Activated CD8-positive, alpha-beta memory T cell treated with anti-CD3 and anti-CD28 coated beads, Interleukin-2, amount 10 ng/mL, durations not matched to agents 7 days and 5 days (primary cell): ENCODE results near the gene C1orf210. TPM values are rescaled to one million over a fixed set of nuclear protein-coding genes. Genes with fewer than 3 reads are reported as not detected.

Experiments used
- ATAC-seq: fragments of 150-1000 bp; cut with Tn5 transposase; one replicate; pipeline ENCODE4 v1.10.0; 2021; ENCODE audit warnings: moderate library complexity
- CTCF ChIA-PET: fragments of 350-600 bp; sonication (Branson Sonifier 250); formaldehyde crosslinking; loops from one replicate; lab custom pipeline; 2021; ENCODE audit warnings: antibody characterized with exemption; lab: Charles Lee
- DNase-seq: peaks from one replicate; pipeline ENCODE4 v3.0.0-alpha.2; 2020
- H3K27ac Mint-ChIP-seq: one replicate; pipeline ENCODE4 v1.8.0; 2021; ENCODE audit warnings: mild to moderate bottlenecking, mixed read lengths
- H3K27me3 Mint-ChIP-seq: one replicate; pipeline ENCODE4 v1.8.0; 2021; ENCODE audit warnings: mixed read lengths
- H3K36me3 Mint-ChIP-seq: one replicate; pipeline ENCODE4 v1.8.0; 2021; ENCODE audit warnings: mild to moderate bottlenecking, mixed read lengths
- H3K4me1 Mint-ChIP-seq: one replicate; pipeline ENCODE4 v1.8.0; 2021; ENCODE audit warnings: mixed read lengths
- H3K4me3 Mint-ChIP-seq: one replicate; pipeline ENCODE4 v1.8.0; 2021; ENCODE audit warnings: mild to moderate bottlenecking, moderate library complexity, mixed read lengths
- H3K9me3 Mint-ChIP-seq: one replicate; pipeline ENCODE4 v1.8.0; 2022; ENCODE audit warnings: low read depth, mixed read lengths
- total RNA-seq, 2 experiments: library from RNA; stranded (reverse); gene quantifications; one replicate each; pipeline ENCODE4 v1.2.3, GENCODE V29; 2021

Gene C1orf210
- total RNA-seq, 2 experiments from 2014 or later, result not detected

DNA sequence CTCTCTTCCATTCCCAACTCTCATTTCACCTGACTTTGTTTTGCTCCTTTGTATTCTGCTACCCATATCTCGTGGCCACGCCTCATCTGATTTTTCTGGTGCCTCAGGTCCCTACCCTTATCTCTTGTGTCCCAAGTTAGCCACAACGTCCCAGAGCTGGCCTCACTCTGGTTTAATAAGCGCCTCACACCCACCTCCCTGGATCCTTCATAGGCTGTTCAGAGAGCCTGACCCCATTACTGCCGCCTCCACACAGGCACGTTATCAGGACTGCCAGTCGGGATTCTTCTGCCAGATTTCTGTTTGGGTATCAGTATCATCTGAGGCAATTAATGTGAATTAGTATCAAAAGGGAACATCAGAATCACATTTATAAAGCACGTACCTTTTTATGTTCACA is 50.3 kb downstream of the C1orf210 start:
- DNase-seq, result no peak
- Mint-ChIP-seq H3K27me3 (no peaks in the 10 kb centered on the region), H3K4me3 (no peak overlapping the region), H3K4me1 (peaks cover 4% of the 10 kb centered on the region), H3K36me3 (no peaks in the 10 kb centered on the region), H3K27ac (no peak overlapping the region), H3K9me3 (no peaks in the 10 kb centered on the region)
- no peak for ATAC-seq
- CTCF ChIA-PET, result no interaction called here

DNA sequence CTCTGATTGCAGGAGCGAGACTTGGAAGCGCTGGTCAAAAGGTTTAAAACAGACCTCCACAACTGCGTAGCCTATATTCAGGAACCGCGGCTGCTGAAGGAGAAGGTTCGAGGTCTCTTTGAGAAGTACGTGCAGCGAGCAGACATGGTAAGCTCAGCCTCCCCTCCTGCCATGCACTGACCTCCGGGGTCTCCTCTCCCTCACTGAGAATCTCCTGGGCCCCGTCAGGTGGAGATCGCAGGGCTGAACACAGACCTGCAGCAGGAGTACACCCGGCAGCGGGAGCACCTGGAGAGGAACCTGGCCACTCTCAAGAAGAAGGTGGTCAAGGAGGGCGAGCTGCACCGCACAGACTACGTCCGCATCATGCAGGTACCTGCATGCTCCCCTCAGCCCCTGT is 51.1 kb downstream of the C1orf210 start:
- no peak for ATAC-seq
- no peaks in the 10 kb centered on the region for H3K9me3 Mint-ChIP-seq
- peaks cover 4% of the 10 kb centered on the region for H3K4me1 Mint-ChIP-seq
- H3K27ac Mint-ChIP-seq, result no peak overlapping the region
- H3K4me3 Mint-ChIP-seq, result no peak overlapping the region
- no peaks in the 10 kb centered on the region for H3K36me3 Mint-ChIP-seq
- CTCF ChIA-PET, result interaction anchor here (4.4 kb wide), 1 partner anchor 180 kb away, joined by 17 read pairs; no protein-coding TSS in a partner anchor
- no peaks in the 10 kb centered on the region for H3K27me3 Mint-ChIP-seq
- DNase-seq, result no peak

DNA sequence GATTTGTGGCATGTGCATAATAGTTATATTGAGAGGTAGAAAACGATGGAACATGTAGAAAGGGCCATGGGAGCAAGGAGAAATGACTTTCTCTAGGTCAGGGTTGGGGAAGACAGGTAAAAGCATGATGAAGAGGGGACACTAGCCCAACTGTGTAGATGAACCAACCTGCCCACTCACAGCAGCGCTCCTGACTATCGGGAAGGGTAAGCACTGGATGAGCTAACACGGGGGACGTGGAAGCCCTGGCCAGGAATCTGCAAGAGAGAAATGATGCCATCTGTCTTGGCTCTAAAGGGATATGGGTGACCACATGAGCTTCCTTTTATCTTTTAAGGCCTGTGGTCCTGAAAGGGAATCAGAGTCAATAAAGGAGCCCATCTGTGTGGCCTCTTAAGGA is 51.8 kb downstream of the C1orf210 start:
- ATAC-seq, result no peak
- no peak overlapping the region for H3K4me3 Mint-ChIP-seq

DNA sequence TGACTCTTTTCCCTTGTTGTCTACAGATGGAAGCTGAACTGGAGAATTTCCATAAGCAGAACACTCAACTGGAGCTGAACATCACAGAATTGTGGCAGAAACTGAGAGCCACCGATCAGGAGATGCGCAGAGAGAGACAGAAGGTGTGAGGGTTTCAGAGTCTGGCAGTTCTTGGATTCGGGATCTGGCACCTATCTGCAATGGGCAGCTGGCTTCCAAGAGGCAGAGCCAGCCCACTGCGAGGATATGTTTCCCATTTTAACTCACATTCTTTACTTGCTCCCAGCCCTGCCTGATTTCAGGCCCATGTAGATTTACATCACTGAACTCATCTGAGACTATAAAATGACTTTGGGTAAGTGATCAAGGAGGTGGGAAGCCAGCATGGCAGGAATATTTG is 52.9 kb downstream of the C1orf210 start:
- CTCF ChIA-PET, result interaction anchor here (4.4 kb wide), 1 partner anchor 182 kb away, joined by 17 read pairs; no protein-coding TSS in a partner anchor
- H3K4me1 Mint-ChIP-seq, result no peaks in the 10 kb centered on the region
- DNase-seq (no peak), ATAC-seq (no peak)
- H3K27me3 Mint-ChIP-seq, result no peaks in the 10 kb centered on the region
- no peaks in the 10 kb centered on the region for H3K9me3 Mint-ChIP-seq
- no peaks in the 10 kb centered on the region for H3K36me3 Mint-ChIP-seq
- H3K27ac Mint-ChIP-seq, result no peak overlapping the region
- H3K4me3 Mint-ChIP-seq, result no peak overlapping the region

More for the DNA sequence above, 51.8 kb downstream of the C1orf210 start:
- no peaks in the 10 kb centered on the region for H3K4me1 Mint-ChIP-seq
- H3K27me3 Mint-ChIP-seq, result no peaks in the 10 kb centered on the region
- no peak for DNase-seq
- CTCF ChIA-PET, result interaction anchor here (4.4 kb wide), 1 partner anchor 181 kb away, joined by 17 read pairs; no protein-coding TSS in a partner anchor
- H3K9me3 Mint-ChIP-seq, result no peaks in the 10 kb centered on the region
- H3K27ac Mint-ChIP-seq, result no peak overlapping the region
- no peaks in the 10 kb centered on the region for H3K36me3 Mint-ChIP-seq

DNA sequence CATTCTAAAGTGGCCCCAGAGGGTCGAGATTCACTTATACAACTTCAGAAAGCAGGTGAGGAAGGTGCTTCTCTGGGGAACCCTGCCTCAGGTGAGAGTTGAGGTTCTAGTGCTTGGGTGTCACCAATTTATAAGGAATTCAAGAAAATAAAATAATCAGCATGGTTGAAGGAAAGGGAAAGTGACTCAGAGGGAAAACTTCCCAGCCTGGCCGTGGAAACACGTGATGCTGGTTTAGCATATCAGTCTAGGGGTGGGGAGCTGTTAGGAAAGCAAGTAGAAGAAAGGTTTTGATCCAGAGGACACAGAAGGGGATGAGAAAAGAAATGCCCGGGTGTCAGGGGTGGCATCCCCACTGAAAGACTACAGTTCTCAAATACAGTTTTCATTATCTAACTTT is 53.3 kb downstream of the C1orf210 start:
- no peak for DNase-seq
- Mint-ChIP-seq H3K4me3 (no peak overlapping the region), H3K9me3 (no peaks in the 10 kb centered on the region), H3K27ac (no peak overlapping the region), H3K4me1 (peaks cover 1% of the 10 kb centered on the region), H3K36me3 (no peaks in the 10 kb centered on the region), H3K27me3 (no peaks in the 10 kb centered on the region)
- CTCF ChIA-PET, result interaction anchor here (4.4 kb wide), 1 partner anchor 182 kb away, joined by 17 read pairs; no protein-coding TSS in a partner anchor
- ATAC-seq, result no peak

Other genes with a start within 250 kb of the C1orf210 start
- gene EBNA1BP2, start 113.3 kb downstream of the C1orf210 start, total RNA-seq, result 10 to 100 TPM; 60.0 to 68.7 TPM
- gene CFAP57, start 113.3 kb downstream of the C1orf210 start, total RNA-seq, result under 1 TPM; 0.09 TPM
- gene TMEM125, start 15.6 kb downstream of the C1orf210 start, total RNA-seq, result not detected
- 1 to 10 TPM in 1 of 2 experiments, under 1 TPM in 1; 0.55 to 1.9 TPM for gene TIE1, start 15.4 kb upstream of the C1orf210 start, total RNA-seq
- not detected for gene MPL, start 52.2 kb upstream of the C1orf210 start, total RNA-seq
- gene CDC20, start 73.4 kb upstream of the C1orf210 start, total RNA-seq, result 100 to 1,000 TPM; 188 to 194 TPM
- 10 to 100 TPM; 64.4 to 74.2 TPM for gene ELOVL1, start 82.4 kb upstream of the C1orf210 start, total RNA-seq
- gene MED8, start 104.2 kb upstream of the C1orf210 start, total RNA-seq, result 10 to 100 TPM; 38.7 to 43.6 TPM
- gene SZT2, start 104.3 kb upstream of the C1orf210 start, total RNA-seq, result 10 to 100 TPM; 52.2 to 60.2 TPM
- 1 to 10 TPM; 7.1 to 8.0 TPM for gene HYI, start 168.3 kb upstream of the C1orf210 start, total RNA-seq
- under 1 TPM; 0.23 to 0.41 TPM for gene PTPRF, start 245.3 kb upstream of the C1orf210 start, total RNA-seq